Epithelial cell of proximal tubule (primary cell): Measurements from ENCODE around the gene CSTPP1. TPM values are rescaled to one million over a fixed set of nuclear protein-coding genes. Genes with fewer than 3 reads are reported as not detected.

Experiments
- DNase-seq: peaks from one replicate; pipeline ENCODE4 v3.0.0-alpha.2; 2011; ENCODE audit warnings: low read depth
- H3K4me3 ChIP-seq: 2 replicates; pipeline ENCODE4 v1.5.1; 2011; ENCODE audit warnings: low read depth, mild to moderate bottlenecking, low read length
- total RNA-seq: library from RNA; depleted of rRNA; stranded (reverse); fragments of >200 nt; gene quantifications from 2 replicates; pipeline ENCODE4 v1.2.3, GENCODE V29; 2015
- TF ChIP-seq, protein P1 (sequence below): conservative IDR thresholded peaks from 2 replicates; pipeline ENCODE4 v1.5.1; 2012; ENCODE audit warnings: low read depth, mild to moderate bottlenecking, low read length

CSTPP1 gene
- total RNA-seq, 1 donor from 2014 or later = 39.8 TPM

DNA sequence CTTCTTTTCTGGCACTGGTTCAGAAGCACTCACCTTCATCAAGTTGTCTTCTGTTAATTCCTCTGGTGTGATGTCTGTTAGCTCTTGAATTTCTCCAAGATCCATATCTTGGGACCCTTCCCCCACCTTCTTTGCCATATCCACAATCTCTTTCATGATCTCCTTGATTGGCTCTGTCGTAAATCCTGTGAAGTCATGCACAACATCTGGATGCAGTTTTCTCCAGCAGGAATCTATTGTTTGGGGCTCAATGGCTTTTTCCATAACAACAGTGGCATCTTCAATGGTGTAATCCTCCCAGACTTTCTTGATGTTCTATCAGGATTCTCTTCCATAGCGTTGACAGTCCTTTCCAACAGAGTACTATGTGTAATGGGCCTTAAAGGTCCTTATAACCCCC lies 96.9 kb downstream of the CSTPP1 start:
- DNase-seq = no peak
- no peak overlapping the region for H3K4me3 ChIP-seq
- TF ChIP-seq, protein P1, sequence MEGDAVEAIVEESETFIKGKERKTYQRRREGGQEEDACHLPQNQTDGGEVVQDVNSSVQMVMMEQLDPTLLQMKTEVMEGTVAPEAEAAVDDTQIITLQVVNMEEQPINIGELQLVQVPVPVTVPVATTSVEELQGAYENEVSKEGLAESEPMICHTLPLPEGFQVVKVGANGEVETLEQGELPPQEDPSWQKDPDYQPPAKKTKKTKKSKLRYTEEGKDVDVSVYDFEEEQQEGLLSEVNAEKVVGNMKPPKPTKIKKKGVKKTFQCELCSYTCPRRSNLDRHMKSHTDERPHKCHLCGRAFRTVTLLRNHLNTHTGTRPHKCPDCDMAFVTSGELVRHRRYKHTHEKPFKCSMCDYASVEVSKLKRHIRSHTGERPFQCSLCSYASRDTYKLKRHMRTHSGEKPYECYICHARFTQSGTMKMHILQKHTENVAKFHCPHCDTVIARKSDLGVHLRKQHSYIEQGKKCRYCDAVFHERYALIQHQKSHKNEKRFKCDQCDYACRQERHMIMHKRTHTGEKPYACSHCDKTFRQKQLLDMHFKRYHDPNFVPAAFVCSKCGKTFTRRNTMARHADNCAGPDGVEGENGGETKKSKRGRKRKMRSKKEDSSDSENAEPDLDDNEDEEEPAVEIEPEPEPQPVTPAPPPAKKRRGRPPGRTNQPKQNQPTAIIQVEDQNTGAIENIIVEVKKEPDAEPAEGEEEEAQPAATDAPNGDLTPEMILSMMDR = no peak

DNA sequence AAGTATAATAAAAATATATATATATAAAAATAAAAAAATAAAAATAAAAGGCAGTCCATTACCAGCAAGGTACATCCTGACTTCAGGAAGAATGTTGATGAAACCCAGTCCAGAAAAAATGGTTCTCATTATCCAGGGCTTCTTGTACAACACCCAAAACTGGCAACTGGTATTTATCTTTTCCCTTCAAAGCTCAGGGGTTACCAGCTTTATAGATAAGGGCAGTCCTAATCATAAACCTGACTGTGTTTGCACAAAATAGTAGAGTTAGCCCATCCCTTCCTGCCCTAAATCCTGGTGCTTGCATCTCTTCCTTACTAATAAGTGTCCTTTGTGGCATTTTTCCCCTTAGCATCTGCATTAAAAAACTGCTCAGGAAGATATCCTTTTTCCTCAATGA lies 97.5 kb downstream of the CSTPP1 start:
- TF ChIP-seq, protein P1 = no peak
- no peak overlapping the region for H3K4me3 ChIP-seq
- DNase-seq = no peak

DNA sequence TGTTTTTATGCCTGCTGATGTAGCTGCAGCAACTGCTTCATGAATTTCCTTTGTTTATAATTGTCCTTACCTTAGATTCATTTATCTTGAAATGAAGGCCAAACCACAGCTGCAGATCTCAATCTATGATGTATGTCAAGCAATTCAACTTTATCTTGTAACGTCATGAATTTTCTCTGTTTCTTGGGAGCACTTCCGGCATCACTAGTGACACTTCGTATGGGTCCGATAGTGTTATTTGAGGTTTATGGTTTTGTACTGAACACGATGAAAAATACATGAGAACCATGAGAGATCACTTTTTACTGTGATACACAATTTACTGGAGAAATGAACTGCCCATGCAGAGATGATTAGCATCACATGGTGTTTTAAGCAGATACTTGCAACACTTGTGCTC lies 98.5 kb downstream of the CSTPP1 start:
- no peak for DNase-seq
- no peak overlapping the region for H3K4me3 ChIP-seq
- TF ChIP-seq, protein P1 = no peak

DNA sequence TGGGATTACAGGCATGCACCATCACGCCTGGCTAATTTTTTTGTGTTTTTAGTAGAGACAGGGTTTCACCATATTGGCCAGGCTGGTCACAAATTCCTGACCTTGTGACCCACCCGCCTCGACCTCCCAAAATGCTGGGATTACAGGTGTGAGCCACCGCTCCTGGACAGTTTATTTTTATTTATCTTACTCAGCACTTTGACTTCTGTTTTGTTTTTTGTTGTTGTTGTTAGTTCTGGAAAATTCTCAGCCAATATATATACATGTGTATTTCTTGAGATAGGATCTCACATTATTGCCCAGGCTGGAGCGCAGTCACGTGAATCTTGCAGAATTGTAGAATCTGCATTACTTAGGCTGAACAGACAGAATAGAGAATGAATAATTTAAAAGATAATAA lies 107.6 kb downstream of the CSTPP1 start:
- TF ChIP-seq, protein P1 = no peak
- no peak for DNase-seq
- no peak overlapping the region for H3K4me3 ChIP-seq

DNA sequence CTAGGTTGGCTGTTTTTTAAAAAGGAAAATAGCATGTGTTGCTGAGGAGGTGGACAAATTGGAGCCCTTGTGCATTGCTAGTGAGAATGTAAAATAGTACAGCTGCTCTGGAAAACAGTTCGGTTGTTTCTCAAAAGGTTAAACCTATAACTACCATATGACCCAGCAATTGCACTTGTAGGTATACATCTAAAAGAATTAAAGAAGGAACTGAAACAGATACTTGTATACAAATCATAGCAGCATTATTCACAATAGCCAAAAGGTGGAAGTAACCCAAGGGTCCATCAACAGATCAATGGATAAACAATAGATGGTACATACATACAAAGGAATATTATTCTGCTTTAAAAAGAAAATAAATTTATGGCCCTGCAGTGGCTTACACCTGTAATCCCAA lies 111.4 kb downstream of the CSTPP1 start:
- no peak overlapping the region for H3K4me3 ChIP-seq
- no peak for DNase-seq
- TF ChIP-seq, protein P1 = no peak

DNA sequence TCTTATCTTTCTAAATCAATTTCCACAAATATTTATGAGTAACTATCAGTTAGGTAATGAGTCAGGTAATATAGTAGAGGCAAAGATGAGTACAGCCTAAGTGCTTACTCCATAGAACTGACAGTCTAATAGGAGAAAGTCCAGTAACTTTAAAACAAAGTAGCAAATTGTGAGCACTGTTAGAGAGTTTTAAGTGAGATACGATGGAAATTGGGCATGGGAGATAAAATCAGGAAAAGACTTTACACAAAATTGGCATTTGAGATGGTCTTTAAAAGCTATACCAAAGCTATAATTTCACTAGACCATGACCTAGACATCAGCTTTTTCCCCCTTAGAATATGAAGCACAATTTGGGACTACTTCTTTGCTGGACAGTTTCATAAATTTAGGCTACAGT lies 113.7 kb downstream of the CSTPP1 start:
- H3K4me3 ChIP-seq = no peak overlapping the region
- DNase-seq = no peak
- TF ChIP-seq, protein P1 = no peak

DNA sequence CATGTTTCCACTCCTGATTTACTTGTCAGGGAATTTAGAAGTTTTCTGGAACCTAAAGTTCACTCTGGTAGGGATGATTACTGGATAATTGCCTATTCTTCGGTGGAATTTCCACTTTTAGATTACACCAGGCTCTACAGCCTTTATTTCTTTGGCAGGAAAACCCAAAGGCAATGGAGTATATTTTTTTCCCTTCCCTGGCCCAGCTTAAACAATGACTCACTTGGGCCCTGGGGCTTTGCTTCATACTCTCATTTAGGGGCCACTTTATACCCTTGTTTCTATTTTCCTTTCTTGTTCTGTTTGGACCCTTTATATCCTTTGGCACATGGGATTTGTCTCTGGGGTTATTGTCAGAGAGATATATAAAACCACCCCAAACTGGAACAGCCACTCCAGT lies 114.7 kb downstream of the CSTPP1 start:
- H3K4me3 ChIP-seq = no peak overlapping the region
- DNase-seq = no peak

More for the DNA sequence above, 114.7 kb downstream of the CSTPP1 start:
- TF ChIP-seq, protein P1 = no peak
